ENCODE measurements around the gene DRICH1. TPM values are rescaled to one million over a fixed set of nuclear protein-coding genes. Genes with fewer than 3 reads are reported as not detected.

Gene DRICH1, protein sequence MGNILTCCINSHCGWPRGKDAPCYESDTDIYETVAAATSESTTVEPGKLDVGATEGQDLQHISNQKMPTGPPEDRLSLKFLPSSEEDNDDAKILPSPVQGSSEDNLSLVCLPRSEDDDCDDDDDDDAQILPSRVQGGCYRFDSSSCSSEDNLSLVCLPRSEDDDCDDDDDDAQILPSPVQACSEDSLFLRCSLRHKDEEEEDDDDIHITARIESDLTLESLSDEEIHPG
- not detected in 2 replicates for total RNA-seq

DNA sequence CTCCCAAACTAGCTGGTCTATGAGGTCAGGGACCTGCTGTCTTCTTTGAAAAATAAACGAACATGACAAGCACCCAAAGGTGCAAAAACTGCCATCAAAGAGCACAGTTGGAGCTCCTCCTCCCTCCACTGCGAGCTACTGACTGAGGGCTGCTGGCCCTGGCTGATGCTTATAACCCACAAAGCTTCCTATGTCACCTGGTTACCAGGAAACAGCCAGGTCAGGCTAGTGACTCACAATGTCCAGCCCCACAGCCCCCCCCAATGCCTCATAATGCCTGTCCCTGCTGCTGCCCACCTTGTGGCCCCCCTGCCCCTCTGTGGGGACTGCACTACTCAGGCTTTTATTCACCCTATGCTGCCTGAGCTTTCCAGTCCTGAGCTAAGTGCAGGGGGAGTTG lies at the start of gene DRICH1:
Gene DRICH1, minus strand, starts transcription at position 144 of the 400 bp plus-strand sequence. CDS start 298 bp downstream, outside the sequence.

DNA sequence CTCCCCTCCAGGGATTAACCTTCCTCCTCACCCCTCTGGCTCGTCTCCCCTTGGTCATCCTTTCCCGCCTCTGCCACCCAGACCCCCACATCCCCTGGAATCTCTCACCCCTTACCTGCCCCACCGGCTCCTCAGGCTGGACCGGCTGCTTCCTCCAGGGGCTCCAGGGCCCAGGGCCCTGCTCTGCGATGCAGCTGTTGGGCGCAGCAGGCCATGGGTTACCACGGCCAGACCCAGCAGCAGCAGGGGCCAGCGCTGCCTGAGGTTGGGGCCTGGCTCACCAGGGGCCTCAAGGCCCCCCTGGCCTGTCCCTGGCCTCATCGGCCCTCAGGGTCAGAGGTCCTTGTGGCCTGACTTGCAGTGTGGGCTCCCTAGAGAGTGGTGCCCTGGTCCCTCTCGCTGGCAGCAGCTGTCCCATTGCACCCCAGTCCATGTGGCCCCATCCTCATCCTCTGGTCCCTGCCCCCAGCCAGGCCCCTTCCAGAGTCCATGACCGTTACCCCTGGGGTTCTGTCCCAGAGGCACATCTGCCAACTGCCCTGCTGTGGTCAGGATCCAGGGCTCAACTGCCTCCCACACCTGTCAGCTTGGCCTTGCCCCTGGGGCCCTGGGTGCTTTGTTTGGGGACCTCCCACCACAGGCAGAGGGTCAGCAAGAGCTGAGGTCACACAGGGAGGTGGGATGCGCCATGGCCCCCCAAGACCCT lies 52.1 kb downstream of the DRICH1 start, which contains the start of gene IGLL1:
Gene IGLL1, minus strand, starts transcription at position 421 of the 706 bp plus-strand sequence. Its CDS starts 100 bp downstream, at position 321.

Small RNA genes within 50 kb of the gene (small RNA-seq; reads per million reads assigned to genes)
- gene AP000346.3, result not detected

Other genes starting within 250 kb of the DRICH1 start
- not detected in 2 replicates for gene IGLL1, start 52.0 kb downstream of the DRICH1 start, total RNA-seq
- not detected in 2 replicates for gene RGL4, start 58.7 kb upstream of the DRICH1 start, total RNA-seq
- gene ZNF70, start 118.8 kb upstream of the DRICH1 start, total RNA-seq, result 5.7 and 7.2 TPM in 2 replicates
- gene VPREB3, start 122.1 kb upstream of the DRICH1 start, total RNA-seq, result not detected in 2 replicates
- gene C22orf15, start 130.7 kb upstream of the DRICH1 start, total RNA-seq, result 0.98 TPM in 1 of 2 replicates, not detected in the other
- gene CHCHD10, start 135.7 kb upstream of the DRICH1 start, total RNA-seq, result 1.6 and 4.2 TPM in 2 replicates
- 8.4 and 13.7 TPM in 2 replicates for gene MMP11, start 140.5 kb upstream of the DRICH1 start, total RNA-seq
- gene SMARCB1, start 154.6 kb upstream of the DRICH1 start, total RNA-seq, result 71.2 and 89.6 TPM in 2 replicates
- 0.33 TPM in 1 of 2 replicates, not detected in the other for gene DERL3, start 206.7 kb upstream of the DRICH1 start, total RNA-seq
- gene SLC2A11, start 225.6 kb upstream of the DRICH1 start, total RNA-seq, result 7.5 and 8.2 TPM in 2 replicates